ENCODE results near the gene MSRB2. TPM values are rescaled to one million over a fixed set of nuclear protein-coding genes. Genes with fewer than 3 reads are reported as not detected.
A peak's percentile ranks its signal among the peaks of the same experiment; 100 is the strongest.
"Not testable (repeated sequence)": the region's sequence is repeated elsewhere in the genome, so short reads cannot be mapped to it uniquely, and the experiment has no call there.

MSRB2 gene
- total and polyA plus RNA-seq, 2 experiments from 2014 or later: 32.9 to 149 TPM

- no peak for DNase-seq (ENCODE audit: low read depth in 1 of 2, low spot score in 1 of 2)
- Histone ChIP-seq H3K27me3 (no peaks in the 10 kb centered on the region), H3K4me1 (ENCODE audit: low read depth) (no peaks in the 10 kb centered on the region), H3K36me3 (no peaks in the 10 kb centered on the region), H3K9me3 (ENCODE audit: low read depth) (no peaks in the 10 kb centered on the region), H3K4me3 (no peak overlapping the region), H3K27ac (no peak overlapping the region)
- TF ChIP-seq, protein P1, sequence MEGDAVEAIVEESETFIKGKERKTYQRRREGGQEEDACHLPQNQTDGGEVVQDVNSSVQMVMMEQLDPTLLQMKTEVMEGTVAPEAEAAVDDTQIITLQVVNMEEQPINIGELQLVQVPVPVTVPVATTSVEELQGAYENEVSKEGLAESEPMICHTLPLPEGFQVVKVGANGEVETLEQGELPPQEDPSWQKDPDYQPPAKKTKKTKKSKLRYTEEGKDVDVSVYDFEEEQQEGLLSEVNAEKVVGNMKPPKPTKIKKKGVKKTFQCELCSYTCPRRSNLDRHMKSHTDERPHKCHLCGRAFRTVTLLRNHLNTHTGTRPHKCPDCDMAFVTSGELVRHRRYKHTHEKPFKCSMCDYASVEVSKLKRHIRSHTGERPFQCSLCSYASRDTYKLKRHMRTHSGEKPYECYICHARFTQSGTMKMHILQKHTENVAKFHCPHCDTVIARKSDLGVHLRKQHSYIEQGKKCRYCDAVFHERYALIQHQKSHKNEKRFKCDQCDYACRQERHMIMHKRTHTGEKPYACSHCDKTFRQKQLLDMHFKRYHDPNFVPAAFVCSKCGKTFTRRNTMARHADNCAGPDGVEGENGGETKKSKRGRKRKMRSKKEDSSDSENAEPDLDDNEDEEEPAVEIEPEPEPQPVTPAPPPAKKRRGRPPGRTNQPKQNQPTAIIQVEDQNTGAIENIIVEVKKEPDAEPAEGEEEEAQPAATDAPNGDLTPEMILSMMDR (IDR thresholded peaks at IDR 0.05; ENCODE audit: low read depth, low read length): no peak
These were observed 28.0 kb upstream of the MSRB2 start for GRCh38 chr10:23067337-23067736.

DNA sequence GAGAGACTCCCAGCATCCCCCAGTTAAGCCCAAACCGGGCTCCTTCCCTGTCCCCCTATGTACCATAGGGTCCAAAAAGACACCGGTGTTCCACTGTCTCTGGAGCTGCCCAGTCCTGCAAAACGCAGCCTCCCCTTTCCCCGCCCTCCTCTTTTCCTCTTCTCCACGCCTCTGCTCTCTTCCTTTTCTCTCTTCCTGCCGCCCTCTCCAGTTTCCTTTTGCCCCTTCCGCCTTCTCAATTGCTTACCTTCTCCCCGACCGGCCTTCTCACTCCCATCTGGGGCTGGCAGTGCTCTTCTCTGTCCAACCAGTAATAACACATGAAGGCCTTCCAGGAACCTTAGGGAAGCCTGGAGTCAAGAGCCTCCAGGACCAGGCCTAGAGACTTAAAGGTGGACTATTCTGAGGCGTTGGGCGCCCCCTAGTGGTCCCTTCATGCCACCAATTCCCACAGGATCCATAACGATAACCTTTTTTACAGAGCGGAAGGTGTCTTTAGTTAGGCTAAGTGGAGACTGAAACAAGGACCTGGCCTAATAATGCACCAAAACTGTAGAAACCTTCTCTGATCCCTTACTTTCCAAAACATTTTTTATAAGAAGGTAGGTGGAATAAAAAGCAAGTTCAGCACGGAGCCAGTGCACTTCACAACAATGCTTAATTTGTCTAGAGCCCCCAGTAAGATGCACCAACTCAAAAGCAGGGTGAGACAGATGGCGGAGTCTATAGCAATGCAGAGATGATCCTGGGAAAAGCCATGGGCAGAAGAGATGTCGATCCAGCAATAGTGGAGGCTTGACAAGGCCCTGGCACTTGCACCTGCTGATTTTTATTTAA lies 27.2 kb upstream of the MSRB2 start:
- no peaks in the 10 kb centered on the region for H3K27me3 ChIP-seq
- TF ChIP-seq, protein P1 (IDR thresholded peaks at IDR 0.05; ENCODE audit: low read depth, low read length): peak; percentile 92
- peak; percentile 90 to 91 for DNase-seq (ENCODE audit: low read depth in 1 of 2, low spot score in 1 of 2)

DNA sequence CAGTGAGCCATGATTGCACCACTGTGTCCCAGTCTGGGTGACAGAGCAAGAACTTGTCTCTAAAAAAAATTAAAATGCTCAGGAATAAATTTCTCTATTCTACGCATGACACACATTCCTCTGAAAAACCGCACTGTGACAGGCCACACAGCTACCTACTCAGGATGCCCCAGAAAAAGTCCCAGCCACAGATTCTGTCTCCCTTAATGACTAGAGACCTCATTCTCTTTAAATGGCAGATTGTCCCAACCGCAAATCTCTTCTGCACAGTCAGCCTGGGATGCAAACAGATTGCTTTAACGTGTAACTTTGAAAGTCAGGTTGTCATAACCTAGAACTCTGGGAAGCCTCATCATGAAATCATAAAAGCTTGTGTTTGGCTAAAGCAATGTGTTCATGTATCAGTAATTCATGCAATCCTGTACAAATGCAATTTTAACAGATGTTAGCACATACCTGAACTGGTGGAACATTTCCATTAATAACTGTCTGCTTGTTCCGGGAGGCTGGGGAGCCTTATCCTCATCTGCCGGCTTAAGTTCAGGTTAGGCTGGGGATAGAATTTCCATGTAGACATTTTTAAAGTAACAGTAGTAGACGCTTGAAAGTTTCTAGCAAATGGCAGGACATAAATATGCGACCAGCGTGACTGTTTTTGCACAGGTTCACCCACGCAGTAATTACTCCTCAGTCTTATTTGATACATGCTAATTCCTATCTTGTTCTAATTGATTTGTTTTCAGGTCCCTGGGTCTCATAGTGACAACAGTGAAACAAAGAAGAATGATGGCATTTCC lies 26.2 kb upstream of the MSRB2 start:
- Histone ChIP-seq H3K4me1 (ENCODE audit: low read depth) (no peaks in the 10 kb centered on the region), H3K27me3 (no peaks in the 10 kb centered on the region), H3K27ac (no peak overlapping the region), H3K9me3 (ENCODE audit: low read depth) (no peaks in the 10 kb centered on the region), H3K36me3 (no peaks in the 10 kb centered on the region), H3K4me3 (no peak overlapping the region)
- TF ChIP-seq, protein P1 (IDR thresholded peaks at IDR 0.05; ENCODE audit: low read depth, low read length): no peak
- no peak for DNase-seq (ENCODE audit: low read depth in 1 of 2, low spot score in 1 of 2)

More for the DNA sequence above, 27.2 kb upstream of the MSRB2 start:
- H3K9me3 ChIP-seq (ENCODE audit: low read depth): no peaks in the 10 kb centered on the region
- no peaks in the 10 kb centered on the region for H3K36me3 ChIP-seq
- H3K4me1 ChIP-seq (ENCODE audit: low read depth): no peaks in the 10 kb centered on the region
- no peak overlapping the region for H3K4me3 ChIP-seq
- H3K27ac ChIP-seq: no peak overlapping the region

GRCh38 chr10:23070092-23070912 lies 25.1 kb upstream of the MSRB2 start:
- H3K4me3 ChIP-seq; H3K36me3 ChIP-seq; H3K27ac ChIP-seq; H3K9me3 ChIP-seq (ENCODE audit: low read depth); DNase-seq (ENCODE audit: low read depth in 1 of 2, low spot score in 1 of 2); H3K27me3 ChIP-seq; H3K4me1 ChIP-seq (ENCODE audit: low read depth): not testable (repeated sequence)

GRCh38 chr10:23070913-23071218 lies 24.5 kb upstream of the MSRB2 start:
- Histone ChIP-seq H3K4me1 (ENCODE audit: low read depth) (no peaks in the 10 kb centered on the region), H3K36me3 (no peaks in the 10 kb centered on the region), H3K9me3 (ENCODE audit: low read depth) (no peaks in the 10 kb centered on the region), H3K27me3 (no peaks in the 10 kb centered on the region), H3K4me3 (no peak overlapping the region), H3K27ac (no peak overlapping the region)
- no peak for DNase-seq (ENCODE audit: low read depth in 1 of 2, low spot score in 1 of 2)
- TF ChIP-seq, protein P1 (IDR thresholded peaks at IDR 0.05; ENCODE audit: low read depth, low read length): no peak

- not testable (repeated sequence) for DNase-seq (ENCODE audit: low read depth in 1 of 2, low spot score in 1 of 2); H3K27ac ChIP-seq; H3K27me3 ChIP-seq; H3K4me1 ChIP-seq (ENCODE audit: low read depth); H3K9me3 ChIP-seq (ENCODE audit: low read depth); H3K4me3 ChIP-seq; H3K36me3 ChIP-seq
These were observed 22.8 kb upstream of the MSRB2 start for GRCh38 chr10:23072593-23072992.

Measured in cardiac muscle cell (in vitro differentiated cells and primary cell).